Head of caudate nucleus (tissue), 42 donors: Measurements from ENCODE around the gene LIF.
"Not testable (repeated sequence)": the region's sequence is repeated elsewhere in the genome, so short reads cannot be mapped to it uniquely, and the experiment has no call there.

Experiments used
- DNase-seq, 42 donors: peaks; one replicate each; pipeline versions ENCODE4 v3.0.0 to v3.0.0-alpha.2; 2020 to 2021; ENCODE audit warnings: mixed read lengths in 7 of 42
- intact Hi-C: fragments of 100-400 bp; cut with DNase I; formaldehyde crosslinking; loops from one replicate; pipeline ENCODE4 v1.15.0; 2022

The LIF gene

GRCh38 chr22:30234786-30235470 lies 11.6 kb downstream of the LIF start:
- DNase-seq: no peak
- intact Hi-C loops: no loop called here

- intact Hi-C loops, DNase-seq: not testable (repeated sequence)
Measured at GRCh38 chr22:30234325-30234724, 12.2 kb downstream of the LIF start.

- DNase-seq: no peak
- intact Hi-C loops: no loop called here
Measured at GRCh38 chr22:30233582-30233981, 13.0 kb downstream of the LIF start.

- intact Hi-C loops: no loop called here
- no peak for DNase-seq
Measured at GRCh38 chr22:30232716-30233218, 13.8 kb downstream of the LIF start.

- intact Hi-C loops: no loop called here
- DNase-seq: no peak
Measured at GRCh38 chr22:30230787-30231461, 15.6 kb downstream of the LIF start.

GRCh38 chr22:30230330-30230729 lies 16.2 kb downstream of the LIF start:
- intact Hi-C loops: no loop called here
- no peak for DNase-seq

GRCh38 chr22:30228509-30229359 lies 17.8 kb downstream of the LIF start:
- intact Hi-C loops: no loop called here
- DNase-seq: no peak

GRCh38 chr22:30227438-30228228 lies 18.9 kb downstream of the LIF start:
- intact Hi-C loops: no loop called here

GRCh38 chr22:30226192-30226832 lies 20.2 kb downstream of the LIF start:
- DNase-seq: no peak
- intact Hi-C loops: no loop called here

More at GRCh38 chr22:30227438-30228228, 18.9 kb downstream of the LIF start:
- no peak for DNase-seq

- intact Hi-C loops: no loop called here
- DNase-seq: no peak
Measured at GRCh38 chr22:30225220-30225927, 21.2 kb downstream of the LIF start.

GRCh38 chr22:30224161-30224857 lies 22.2 kb downstream of the LIF start:
- no peak for DNase-seq
- intact Hi-C loops: no loop called here

GRCh38 chr22:30223303-30223702 lies 23.3 kb downstream of the LIF start:
- DNase-seq: no peak
- intact Hi-C loops: no loop called here

GRCh38 chr22:30222321-30222720 lies 24.2 kb downstream of the LIF start:
- no peak for DNase-seq
- intact Hi-C loops: no loop called here

GRCh38 chr22:30221121-30221992 lies 25.2 kb downstream of the LIF start:
- intact Hi-C loops: no loop called here
- no peak for DNase-seq

- intact Hi-C loops: no loop called here
- no peak for DNase-seq
Measured at GRCh38 chr22:30220338-30221012, 26.1 kb downstream of the LIF start.
